MM.1S (cell line): ENCODE data around the gene MLNR.

Source experiments
- DNase-seq: peaks from one replicate; pipeline ENCODE4 v3.0.0-alpha.2; 2015
- H2AFZ ChIP-seq: fragments of 300-600 bp; sonication (generic); 2 replicates; pipeline ENCODE4 v1.6.0; 2016; ENCODE audit warnings: antibody characterized with exemption, low read length
- H3F3A ChIP-seq: fragments of 300-600 bp; sonication (generic); 2 replicates; pipeline ENCODE4 v1.6.1; 2016; ENCODE audit warnings: mild to moderate bottlenecking, antibody characterized with exemption, low read length, moderate library complexity, mixed read lengths; ENCODE audit not compliant: insufficient read depth
- H3K27ac ChIP-seq: fragments of 300-600 bp; sonication (generic); 2 replicates; pipeline ENCODE4 v1.5.1; 2016; ENCODE audit warnings: mild to moderate bottlenecking, low read length
- H3K27me3 ChIP-seq: fragments of 300-600 bp; sonication (generic); replicated peaks from 2 replicates; pipeline ENCODE4 v1.6.0; 2016; ENCODE audit warnings: low read length; ENCODE audit not compliant: insufficient read depth
- H3K36me3 ChIP-seq: fragments of 300-600 bp; sonication (generic); replicated peaks from 2 replicates; pipeline ENCODE4 v1.6.1; 2016; ENCODE audit warnings: mild to moderate bottlenecking, low read length, mixed read lengths; ENCODE audit not compliant: insufficient read depth
- H3K4me1 ChIP-seq: fragments of 300-600 bp; sonication (generic); 2 replicates; pipeline ENCODE4 v1.6.1; 2016; ENCODE audit warnings: low read length, mixed read lengths
- H3K4me2 ChIP-seq: fragments of 300-600 bp; sonication (generic); 2 replicates; pipeline ENCODE4 v1.6.0; 2016; ENCODE audit warnings: low read depth, low read length
- H3K4me3 ChIP-seq: fragments of 300-600 bp; sonication (generic); 2 replicates; pipeline ENCODE4 v1.5.1; 2016; ENCODE audit warnings: low read length, mixed read lengths
- H3K79me2 ChIP-seq: fragments of 300-600 bp; sonication (generic); 2 replicates; pipeline ENCODE4 v1.6.1; 2016; ENCODE audit warnings: mixed run types, low read length, mixed read lengths
- H3K9ac ChIP-seq: fragments of 300-600 bp; sonication (generic); 2 replicates; pipeline ENCODE4 v1.6.1; 2016; ENCODE audit warnings: low read length, mixed read lengths
- H3K9me2 ChIP-seq: fragments of 300-600 bp; sonication (generic); replicated peaks from 2 replicates; pipeline ENCODE4 v1.6.1; 2016; ENCODE audit warnings: mild to moderate bottlenecking, low read length, mixed read lengths; ENCODE audit not compliant: insufficient read depth
- H3K9me3 ChIP-seq: fragments of 300-600 bp; sonication (generic); replicated peaks from 2 replicates; pipeline ENCODE4 v1.6.1; 2016; ENCODE audit warnings: mild to moderate bottlenecking, low read length, mixed read lengths; ENCODE audit not compliant: insufficient read depth
- H4K20me1 ChIP-seq: fragments of 300-600 bp; sonication (generic); 2 replicates; pipeline ENCODE4 v1.6.1; 2016; ENCODE audit warnings: mild to moderate bottlenecking, low read length, moderate library complexity, mixed read lengths; ENCODE audit not compliant: insufficient read depth
- EZH2 ChIP-seq: fragments of 300-600 bp; sonication (generic); optimal IDR thresholded peaks from 2 replicates; pipeline ENCODE3; 2017; ENCODE audit warnings: low read depth, mild to moderate bottlenecking, antibody characterized with exemption, low read length, mixed read lengths
- EZH2phosphoT487 ChIP-seq: fragments of 300-600 bp; sonication (generic); IDR thresholded peaks from 2 replicates; pipeline ENCODE4 v1.6.1; 2018; ENCODE audit warnings: antibody characterized with exemption, low read length
- TF ChIP-seq, protein P1 (sequence below): fragments of 300-600 bp; sonication (generic); IDR thresholded peaks from 2 replicates; pipeline ENCODE4 v1.5.1; 2016; ENCODE audit warnings: antibody characterized with exemption, low read length, mixed read lengths

The MLNR gene

DNA sequence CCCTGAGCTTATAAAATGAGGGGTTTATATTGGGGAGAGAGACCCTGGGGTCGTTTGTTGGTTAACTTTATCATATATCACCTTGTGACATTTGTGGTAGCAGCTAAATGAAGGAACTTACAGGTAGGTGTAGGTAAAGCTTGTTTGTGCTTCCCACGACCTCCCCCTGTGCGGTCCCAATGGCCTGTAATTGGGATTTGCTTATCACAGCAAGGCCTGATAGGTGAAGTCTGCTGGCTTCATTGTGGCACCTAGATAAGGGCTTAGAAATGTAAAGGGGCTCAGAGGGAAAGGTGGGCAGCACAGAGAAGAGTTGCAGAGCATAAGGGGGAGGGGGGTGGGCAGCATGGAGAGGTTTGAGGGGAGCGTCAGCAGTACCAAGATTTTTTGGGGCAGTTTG lies 35.5 kb upstream of the MLNR start:
- no peak overlapping the region for H3K4me3 ChIP-seq
- H3K4me2 ChIP-seq = no peak overlapping the region
- TF ChIP-seq, protein P1, sequence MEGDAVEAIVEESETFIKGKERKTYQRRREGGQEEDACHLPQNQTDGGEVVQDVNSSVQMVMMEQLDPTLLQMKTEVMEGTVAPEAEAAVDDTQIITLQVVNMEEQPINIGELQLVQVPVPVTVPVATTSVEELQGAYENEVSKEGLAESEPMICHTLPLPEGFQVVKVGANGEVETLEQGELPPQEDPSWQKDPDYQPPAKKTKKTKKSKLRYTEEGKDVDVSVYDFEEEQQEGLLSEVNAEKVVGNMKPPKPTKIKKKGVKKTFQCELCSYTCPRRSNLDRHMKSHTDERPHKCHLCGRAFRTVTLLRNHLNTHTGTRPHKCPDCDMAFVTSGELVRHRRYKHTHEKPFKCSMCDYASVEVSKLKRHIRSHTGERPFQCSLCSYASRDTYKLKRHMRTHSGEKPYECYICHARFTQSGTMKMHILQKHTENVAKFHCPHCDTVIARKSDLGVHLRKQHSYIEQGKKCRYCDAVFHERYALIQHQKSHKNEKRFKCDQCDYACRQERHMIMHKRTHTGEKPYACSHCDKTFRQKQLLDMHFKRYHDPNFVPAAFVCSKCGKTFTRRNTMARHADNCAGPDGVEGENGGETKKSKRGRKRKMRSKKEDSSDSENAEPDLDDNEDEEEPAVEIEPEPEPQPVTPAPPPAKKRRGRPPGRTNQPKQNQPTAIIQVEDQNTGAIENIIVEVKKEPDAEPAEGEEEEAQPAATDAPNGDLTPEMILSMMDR = no peak
- no peaks in the 10 kb centered on the region for H3F3A ChIP-seq
- H2AFZ ChIP-seq = no peak overlapping the region
- no peaks in the 10 kb centered on the region for H3K4me1 ChIP-seq
- H3K27ac ChIP-seq = no peak overlapping the region
- peaks cover 6% of the 10 kb centered on the region; the same call in 1 of the 2 replicates for H3K36me3 ChIP-seq
- H3K79me2 ChIP-seq = no peaks in the 10 kb centered on the region
- no peaks in the 10 kb centered on the region for H3K9me2 ChIP-seq
- H4K20me1 ChIP-seq = no peaks in the 10 kb centered on the region
- no peak overlapping the region for H3K9ac ChIP-seq
- no peaks in the 10 kb centered on the region for H3K27me3 ChIP-seq
- no peaks in the 10 kb centered on the region for H3K9me3 ChIP-seq
- no peak for DNase-seq

DNA sequence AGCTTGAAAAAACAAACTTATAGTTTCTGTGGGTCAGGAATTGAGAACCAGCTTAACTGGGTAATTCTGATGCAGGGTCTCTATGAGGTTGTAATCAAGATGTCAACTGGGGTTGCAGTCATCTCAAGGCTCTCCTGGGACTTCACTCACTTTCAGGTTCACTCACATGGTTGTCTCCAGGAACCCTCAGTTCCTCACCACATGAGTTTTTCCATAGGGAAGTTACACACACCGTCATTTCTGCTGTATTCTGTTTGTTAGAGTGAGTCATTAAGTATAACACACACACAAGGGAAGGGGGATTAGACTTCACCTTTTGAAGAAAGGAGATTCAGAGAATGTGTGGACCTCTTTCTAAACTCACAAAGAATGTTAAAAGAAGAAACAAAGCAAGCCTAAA lies 34.9 kb upstream of the MLNR start:
- Histone ChIP-seq H3K9ac (no peak overlapping the region), H3K4me1 (no peaks in the 10 kb centered on the region), H3F3A (no peaks in the 10 kb centered on the region), H3K27me3 (no peaks in the 10 kb centered on the region), H3K9me2 (no peaks in the 10 kb centered on the region), H3K36me3 (peaks cover 6% of the 10 kb centered on the region; the same call in 1 of the 2 replicates), H4K20me1 (no peaks in the 10 kb centered on the region), H3K4me2 (no peak overlapping the region), H3K4me3 (no peak overlapping the region), H3K9me3 (no peaks in the 10 kb centered on the region), H2AFZ (no peak overlapping the region), H3K79me2 (no peaks in the 10 kb centered on the region), H3K27ac (no peak overlapping the region)
- TF ChIP-seq EZH2 = no peak
- TF ChIP-seq EZH2phosphoT487 = no peak
- TF ChIP-seq, protein P1 = no peak
- no peak for DNase-seq

DNA sequence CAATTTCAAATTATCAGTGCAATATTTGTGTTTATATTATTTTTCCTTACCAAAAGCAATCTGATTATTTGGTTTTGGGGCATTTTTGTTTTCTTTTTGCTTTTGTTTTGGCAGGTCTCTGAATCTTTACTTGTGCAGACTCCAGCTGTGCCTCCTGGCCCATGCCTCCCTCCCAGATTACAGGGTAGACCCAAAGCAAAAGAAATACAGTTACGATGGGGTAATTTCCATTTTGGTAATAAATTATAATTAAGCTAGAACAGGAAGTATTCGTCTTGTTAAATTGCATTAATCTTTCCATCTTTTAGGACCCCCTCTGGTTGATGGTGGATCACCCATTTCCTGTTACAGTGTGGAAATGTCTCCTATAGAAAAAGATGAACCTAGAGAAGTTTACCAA lies 29.2 kb upstream of the MLNR start:
- Histone ChIP-seq H3K4me3 (no peak overlapping the region), H3K9ac (no peak overlapping the region), H3K4me2 (no peak overlapping the region), H2AFZ (no peak overlapping the region), H3K36me3 (peaks cover 11% of the 10 kb centered on the region), H3K27ac (no peak overlapping the region), H3F3A (no peaks in the 10 kb centered on the region), H3K9me3 (no peaks in the 10 kb centered on the region), H3K27me3 (no peaks in the 10 kb centered on the region), H3K4me1 (no peaks in the 10 kb centered on the region), H3K9me2 (no peaks in the 10 kb centered on the region), H3K79me2 (no peaks in the 10 kb centered on the region), H4K20me1 (no peaks in the 10 kb centered on the region)
- TF ChIP-seq, protein P1 = no peak
- TF ChIP-seq EZH2 (no peak), EZH2phosphoT487 (no peak)
- DNase-seq = no peak
